ENCODE results near the gene KCNN1. TPM values are rescaled to one million over a fixed set of nuclear protein-coding genes. Genes with fewer than 3 reads are reported as not detected.

The KCNN1 gene
- total and polyA plus RNA-seq, 2 of the 13 experiments (the other 11 are each of a cell fraction or from before 2014, with no cell fraction given), result 0.04 TPM; not detected in 1

DNA sequence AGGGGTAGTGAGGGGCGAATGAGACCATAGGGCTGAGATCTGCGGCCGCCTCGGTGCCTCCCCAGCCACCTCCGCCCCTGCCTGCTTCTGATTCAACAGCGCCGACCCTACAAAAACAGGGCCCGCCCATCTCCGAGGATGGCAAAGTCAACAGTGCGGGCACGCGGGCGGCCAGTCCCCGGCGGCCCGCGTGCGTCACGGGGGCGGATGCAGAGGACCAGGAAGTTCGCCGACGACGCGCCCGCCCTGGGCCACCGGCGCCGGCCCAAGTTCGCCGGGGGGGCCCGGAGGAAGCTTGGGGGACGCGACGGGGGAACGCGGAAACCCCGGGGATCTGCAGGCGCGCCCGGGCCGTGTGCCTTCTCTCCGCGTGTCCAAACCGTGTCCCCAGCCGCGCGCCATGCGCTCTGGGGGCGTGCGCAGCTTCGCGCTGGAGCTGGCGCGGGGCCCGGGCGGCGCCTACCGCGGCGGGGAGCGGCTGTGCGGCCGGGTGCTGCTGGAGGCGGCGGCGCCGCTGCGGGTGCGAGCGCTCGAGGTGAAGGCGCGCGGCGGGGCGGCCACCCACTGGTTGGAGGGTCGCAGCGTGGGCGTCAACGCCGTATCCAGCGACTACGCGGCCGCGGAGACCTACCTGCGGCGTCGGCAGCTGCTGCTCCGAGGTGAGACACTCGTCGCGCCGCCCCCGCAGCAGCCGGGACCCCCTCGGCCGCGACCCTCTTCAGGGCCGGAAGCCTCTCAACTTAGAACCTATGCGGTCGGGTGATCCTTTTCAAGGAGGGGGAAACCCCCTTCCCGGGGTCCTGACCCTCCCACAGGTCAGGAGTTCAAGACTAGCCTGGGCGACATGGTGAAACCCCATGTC, 34.2 kb downstream of the KCNN1 start (continued):
- TF ChIP-seq ZNF607 (CRISPR knock-in tag; IDR thresholded peaks at IDR 0.05; ENCODE audit: borderline replicate concordance) (peak; percentile 88), ETV5 (CRISPR knock-in tag; IDR thresholded peaks at IDR 0.05; ENCODE audit: borderline replicate concordance) (0 out of 2 replicates have a peak, but pooled peaks have one; percentile 54), ZNF414 (CRISPR knock-in tag; IDR thresholded peaks at IDR 0.05) (no peak), KMT2A (CRISPR knock-in tag; IDR thresholded peaks at IDR 0.05) (no peak), ZNF343 (CRISPR knock-in tag; IDR thresholded peaks at IDR 0.05) (no peak), ZNF124 (CRISPR knock-in tag; IDR thresholded peaks at IDR 0.05) (no peak), SNAI1 (CRISPR knock-in tag; IDR thresholded peaks at IDR 0.05; ENCODE audit: borderline replicate concordance) (no peak), ZNF17 (CRISPR knock-in tag; IDR thresholded peaks at IDR 0.05) (no peak), EED (CRISPR knock-in tag; IDR thresholded peaks at IDR 0.05) (no peak), BCLAF1 (IDR thresholded peaks at IDR 0.05) (no peak), TCF7L2 (IDR thresholded peaks at IDR 0.05; ENCODE audit: low read depth, low read length) (no peak), ZC3H4 (CRISPR knock-in tag; IDR thresholded peaks at IDR 0.05; ENCODE audit: borderline replicate concordance) (no peak), ZNF296 (CRISPR knock-in tag; conservative IDR thresholded peaks at IDR 0.05) (no peak), RXRB (CRISPR knock-in tag; IDR thresholded peaks at IDR 0.05; ENCODE audit: borderline replicate concordance) (peak; percentile 12; the same call in 1 of the 2 replicates), ZNF816 (CRISPR knock-in tag; IDR thresholded peaks at IDR 0.05; ENCODE audit: borderline replicate concordance) (no peak), ZZZ3 (CRISPR knock-in tag; IDR thresholded peaks at IDR 0.05; ENCODE audit: borderline replicate concordance) (no peak), RBFOX2 (IDR thresholded peaks at IDR 0.05; ENCODE audit: low read depth, low read length) (peak; percentile 81), ESRRA (CRISPR knock-in tag; IDR thresholded peaks at IDR 0.05; ENCODE audit: low read depth) (no peak)
- TF ChIP-seq, protein P1, sequence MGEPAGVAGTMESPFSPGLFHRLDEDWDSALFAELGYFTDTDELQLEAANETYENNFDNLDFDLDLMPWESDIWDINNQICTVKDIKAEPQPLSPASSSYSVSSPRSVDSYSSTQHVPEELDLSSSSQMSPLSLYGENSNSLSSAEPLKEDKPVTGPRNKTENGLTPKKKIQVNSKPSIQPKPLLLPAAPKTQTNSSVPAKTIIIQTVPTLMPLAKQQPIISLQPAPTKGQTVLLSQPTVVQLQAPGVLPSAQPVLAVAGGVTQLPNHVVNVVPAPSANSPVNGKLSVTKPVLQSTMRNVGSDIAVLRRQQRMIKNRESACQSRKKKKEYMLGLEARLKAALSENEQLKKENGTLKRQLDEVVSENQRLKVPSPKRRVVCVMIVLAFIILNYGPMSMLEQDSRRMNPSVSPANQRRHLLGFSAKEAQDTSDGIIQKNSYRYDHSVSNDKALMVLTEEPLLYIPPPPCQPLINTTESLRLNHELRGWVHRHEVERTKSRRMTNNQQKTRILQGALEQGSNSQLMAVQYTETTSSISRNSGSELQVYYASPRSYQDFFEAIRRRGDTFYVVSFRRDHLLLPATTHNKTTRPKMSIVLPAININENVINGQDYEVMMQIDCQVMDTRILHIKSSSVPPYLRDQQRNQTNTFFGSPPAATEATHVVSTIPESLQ (CRISPR knock-in tag; conservative IDR thresholded peaks at IDR 0.05), result no peak
- TF ChIP-seq, protein P2, sequence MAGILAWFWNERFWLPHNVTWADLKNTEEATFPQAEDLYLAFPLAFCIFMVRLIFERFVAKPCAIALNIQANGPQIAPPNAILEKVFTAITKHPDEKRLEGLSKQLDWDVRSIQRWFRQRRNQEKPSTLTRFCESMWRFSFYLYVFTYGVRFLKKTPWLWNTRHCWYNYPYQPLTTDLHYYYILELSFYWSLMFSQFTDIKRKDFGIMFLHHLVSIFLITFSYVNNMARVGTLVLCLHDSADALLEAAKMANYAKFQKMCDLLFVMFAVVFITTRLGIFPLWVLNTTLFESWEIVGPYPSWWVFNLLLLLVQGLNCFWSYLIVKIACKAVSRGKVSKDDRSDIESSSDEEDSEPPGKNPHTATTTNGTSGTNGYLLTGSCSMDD (CRISPR knock-in tag; IDR thresholded peaks at IDR 0.05), result no peak; the same call in 1 of the 2 replicates
- TF ChIP-seq, protein P3, sequence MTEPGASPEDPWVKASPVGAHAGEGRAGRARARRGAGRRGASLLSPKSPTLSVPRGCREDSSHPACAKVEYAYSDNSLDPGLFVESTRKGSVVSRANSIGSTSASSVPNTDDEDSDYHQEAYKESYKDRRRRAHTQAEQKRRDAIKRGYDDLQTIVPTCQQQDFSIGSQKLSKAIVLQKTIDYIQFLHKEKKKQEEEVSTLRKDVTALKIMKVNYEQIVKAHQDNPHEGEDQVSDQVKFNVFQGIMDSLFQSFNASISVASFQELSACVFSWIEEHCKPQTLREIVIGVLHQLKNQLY (CRISPR knock-in tag; IDR thresholded peaks at IDR 0.05), result peak; percentile 51
